ENCODE measurements around the gene CLCA4.

CLCA4 gene

GRCh38 chr1:86621286-86621685, 74.4 kb downstream of the CLCA4 start:
- DNase-seq, result no peak
